GM19193 (cell line): Measurements from ENCODE around the gene KBTBD8.

Experiments
- POLR2A ChIP-seq: IDR thresholded peaks from 4 replicates; pipeline ENCODE4 v1.6.1; 2011; ENCODE audit not compliant: insufficient read depth, insufficient read length; ENCODE audit errors: extremely low read depth

The KBTBD8 gene, protein sequence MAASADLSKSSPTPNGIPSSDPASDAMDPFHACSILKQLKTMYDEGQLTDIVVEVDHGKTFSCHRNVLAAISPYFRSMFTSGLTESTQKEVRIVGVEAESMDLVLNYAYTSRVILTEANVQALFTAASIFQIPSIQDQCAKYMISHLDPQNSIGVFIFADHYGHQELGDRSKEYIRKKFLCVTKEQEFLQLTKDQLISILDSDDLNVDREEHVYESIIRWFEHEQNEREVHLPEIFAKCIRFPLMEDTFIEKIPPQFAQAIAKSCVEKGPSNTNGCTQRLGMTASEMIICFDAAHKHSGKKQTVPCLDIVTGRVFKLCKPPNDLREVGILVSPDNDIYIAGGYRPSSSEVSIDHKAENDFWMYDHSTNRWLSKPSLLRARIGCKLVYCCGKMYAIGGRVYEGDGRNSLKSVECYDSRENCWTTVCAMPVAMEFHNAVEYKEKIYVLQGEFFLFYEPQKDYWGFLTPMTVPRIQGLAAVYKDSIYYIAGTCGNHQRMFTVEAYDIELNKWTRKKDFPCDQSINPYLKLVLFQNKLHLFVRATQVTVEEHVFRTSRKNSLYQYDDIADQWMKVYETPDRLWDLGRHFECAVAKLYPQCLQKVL

DNA sequence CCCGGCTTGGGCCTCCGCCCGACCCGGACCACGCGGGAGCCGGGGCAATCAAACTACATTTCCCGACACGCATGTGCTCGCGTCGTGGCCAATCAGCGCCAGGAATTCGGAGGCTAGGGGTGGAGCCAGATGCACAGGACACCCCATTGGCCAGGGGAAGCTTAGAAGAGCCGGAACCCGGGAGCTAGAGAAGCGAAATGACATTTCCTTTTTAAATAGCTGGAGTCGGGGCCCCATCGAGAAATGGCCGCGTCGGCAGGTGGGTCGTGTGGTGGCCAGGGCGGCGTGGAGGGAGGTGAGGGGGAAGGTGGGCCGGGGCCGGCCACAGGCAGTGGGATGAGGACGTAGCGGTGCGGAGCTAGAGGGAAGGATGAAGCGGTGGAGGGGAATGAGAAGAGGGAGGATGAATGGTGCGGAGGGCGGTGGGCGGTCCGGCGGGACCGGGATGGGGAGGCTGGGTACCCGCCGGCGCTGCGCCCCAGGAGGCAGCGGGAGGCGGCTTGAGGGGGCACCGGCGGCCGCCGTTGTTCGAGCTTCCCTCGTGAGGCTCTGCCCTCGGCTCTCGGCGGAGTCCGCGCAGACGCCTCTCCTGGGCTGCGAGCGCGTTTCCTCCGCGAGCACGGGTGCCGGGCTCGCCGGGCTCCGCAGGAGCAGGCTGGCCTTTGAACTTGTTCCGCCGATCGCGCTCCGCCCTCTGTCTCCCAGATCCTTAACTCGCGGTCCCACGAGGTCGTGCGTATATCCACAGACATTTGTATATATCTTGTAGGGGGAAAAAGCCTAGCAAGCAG lies at the start of gene KBTBD8:
TSS of gene KBTBD8 (plus strand) at position 195 of the 791 bp plus-strand sequence. CDS start at position 244, 49 bp downstream.
- TF ChIP-seq POLR2A, result peak; percentile 84

DNA sequence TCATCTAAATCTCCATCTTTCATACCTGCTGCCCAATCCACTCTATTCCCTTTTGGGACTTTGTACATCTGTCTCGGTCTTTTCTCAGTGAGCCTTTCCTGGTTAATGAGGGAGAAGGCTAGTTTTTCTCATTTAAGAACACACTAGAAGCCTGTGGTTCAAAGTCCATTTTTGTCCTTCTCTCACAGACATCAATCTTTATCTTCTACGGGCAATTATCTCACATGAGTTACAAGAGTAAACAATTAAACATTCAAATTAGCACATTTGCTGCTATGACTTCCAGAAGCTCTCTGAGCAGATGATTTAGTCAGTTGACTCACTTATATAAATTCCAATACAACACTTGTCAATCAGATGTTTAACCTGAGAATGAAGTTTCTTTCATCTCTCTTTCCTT lies 49.3 kb upstream of the KBTBD8 start:
- no peak for TF ChIP-seq POLR2A

DNA sequence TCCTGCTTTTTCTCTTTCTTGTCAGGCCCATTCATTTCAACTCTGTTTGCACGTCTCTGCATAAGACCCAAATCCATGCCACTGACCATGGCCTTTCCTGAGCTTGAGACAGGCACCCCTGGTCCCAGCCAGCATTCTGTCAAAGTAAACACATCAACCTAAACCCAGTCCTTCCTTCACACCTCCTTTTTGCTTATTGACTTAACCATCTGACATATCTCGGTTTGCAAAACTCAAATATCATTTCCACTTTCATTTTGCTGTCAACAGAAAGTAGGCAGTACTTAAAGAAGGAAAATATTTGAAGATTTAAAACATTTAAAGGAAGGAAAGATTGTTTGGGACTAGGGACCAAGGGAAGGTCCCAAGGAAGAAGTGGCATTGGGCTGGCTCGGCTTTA lies 48.2 kb upstream of the KBTBD8 start:
- TF ChIP-seq POLR2A, result no peak

DNA sequence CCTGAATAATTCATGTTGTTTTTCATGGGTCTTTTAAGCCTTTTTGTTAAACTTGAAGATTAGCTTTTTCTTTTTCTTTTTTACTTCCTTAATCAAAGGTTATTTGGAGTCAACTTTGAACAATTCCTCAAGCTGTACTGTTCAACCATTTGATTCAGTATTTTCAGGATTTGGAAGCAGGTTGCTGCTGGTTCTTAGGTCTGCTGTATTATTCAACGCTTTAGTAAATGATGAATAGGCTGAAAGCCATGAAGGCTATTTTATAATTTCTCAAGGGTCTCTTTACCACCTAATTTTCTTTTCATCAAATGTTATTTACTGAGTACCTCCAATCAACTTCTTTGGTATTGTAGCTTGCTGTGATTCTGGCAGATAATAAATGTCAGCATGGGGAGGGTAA lies 45.8 kb upstream of the KBTBD8 start:
- no peak for TF ChIP-seq POLR2A

DNA sequence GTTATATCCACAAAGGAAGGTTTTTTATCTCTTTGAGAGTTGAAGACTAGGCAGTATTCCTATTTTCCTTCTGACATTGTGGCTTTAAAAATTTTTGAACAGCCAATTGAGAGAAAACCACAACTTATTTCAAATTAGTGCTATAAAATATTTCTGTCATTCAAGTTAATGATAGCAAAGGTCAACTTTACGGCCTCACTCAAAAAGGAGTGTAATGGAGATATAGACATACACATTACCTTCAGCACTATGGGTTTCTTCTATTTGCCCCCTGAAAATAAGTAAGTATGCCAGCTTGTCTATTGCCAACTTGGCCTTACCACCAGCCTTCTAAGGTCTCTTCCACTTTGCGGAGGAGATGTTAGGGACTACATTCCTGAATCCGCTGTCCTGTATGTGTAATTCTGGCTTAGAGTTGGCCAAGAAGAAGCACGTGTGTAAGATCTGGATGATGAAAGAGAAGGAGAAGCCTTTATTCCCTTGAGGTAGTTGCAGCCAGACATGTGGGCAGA lies 44.1 kb upstream of the KBTBD8 start:
- TF ChIP-seq POLR2A, result no peak

DNA sequence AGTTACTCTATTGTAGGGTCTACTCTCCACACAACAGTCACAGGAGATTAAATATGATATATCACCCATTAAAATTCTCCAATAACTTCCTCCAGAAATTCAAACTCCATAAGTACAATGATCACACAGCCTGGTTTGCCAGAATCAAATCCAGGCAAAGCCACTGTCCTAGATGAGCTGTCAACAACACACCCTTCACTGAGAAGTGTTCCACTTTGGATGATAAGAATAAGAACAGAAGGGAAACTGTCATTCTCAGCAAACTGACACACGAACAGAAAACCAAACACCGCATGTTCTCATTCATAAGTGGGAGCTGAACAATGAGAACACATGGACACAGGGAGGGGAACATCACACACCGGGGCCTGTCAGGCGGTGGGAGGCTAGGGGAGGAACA lies 41.4 kb upstream of the KBTBD8 start:
- TF ChIP-seq POLR2A, result no peak

DNA sequence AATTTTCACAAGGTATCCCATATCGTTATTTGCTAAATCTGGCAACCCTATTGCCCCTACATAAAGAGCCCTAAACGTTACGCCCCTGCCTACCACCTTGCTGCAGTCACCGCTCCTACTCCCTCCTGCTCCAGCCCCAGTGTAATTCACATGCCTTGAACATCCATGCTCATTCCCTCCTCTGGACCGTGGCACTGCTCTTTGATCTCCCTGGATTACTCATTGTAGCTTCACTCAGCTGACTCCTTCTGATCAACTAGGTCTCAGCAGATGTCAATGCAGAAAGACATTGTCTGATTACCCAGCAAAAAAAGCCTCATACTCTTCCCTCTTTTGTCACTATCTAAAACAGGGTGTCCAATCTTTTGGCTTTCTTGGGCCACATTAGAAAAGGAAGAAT lies 40.7 kb upstream of the KBTBD8 start:
- no peak for TF ChIP-seq POLR2A

DNA sequence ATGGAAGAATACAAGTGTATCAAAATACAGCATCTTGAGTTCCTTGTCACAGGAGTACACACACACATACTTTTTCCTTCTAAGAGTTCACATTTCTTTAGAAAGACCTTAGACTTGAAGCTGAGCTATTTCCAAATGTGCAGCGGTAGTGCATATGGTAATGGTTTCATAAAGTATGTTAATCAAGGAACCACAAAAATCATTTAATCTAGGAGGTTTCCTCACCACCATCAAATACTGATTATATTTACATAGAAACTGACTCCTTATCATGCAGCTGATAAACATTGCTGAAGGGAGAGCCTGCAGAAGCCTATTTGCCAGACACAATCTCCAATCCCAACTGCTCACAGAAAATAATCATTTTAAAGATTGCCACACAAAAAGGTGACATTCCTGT lies 40.0 kb upstream of the KBTBD8 start:
- no peak for TF ChIP-seq POLR2A

DNA sequence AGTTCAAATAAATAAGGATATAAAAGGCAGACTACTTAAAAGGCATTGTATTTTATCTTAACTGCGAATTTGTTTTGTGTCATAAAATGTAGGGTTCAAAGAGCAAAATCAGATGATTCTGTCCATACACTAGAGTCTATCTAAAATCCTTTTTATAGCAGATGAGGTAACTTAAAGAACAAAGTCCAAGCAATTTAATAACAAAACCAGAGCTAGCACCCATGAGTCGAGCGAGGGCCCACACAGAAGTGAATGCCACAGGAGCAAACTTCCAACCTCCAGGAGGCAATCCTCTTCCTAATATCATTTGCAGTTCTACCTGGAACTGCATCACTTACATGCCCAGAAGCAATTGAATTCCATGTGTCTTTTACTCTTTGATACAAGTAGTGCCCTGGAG lies 35.4 kb upstream of the KBTBD8 start:
- no peak for TF ChIP-seq POLR2A

DNA sequence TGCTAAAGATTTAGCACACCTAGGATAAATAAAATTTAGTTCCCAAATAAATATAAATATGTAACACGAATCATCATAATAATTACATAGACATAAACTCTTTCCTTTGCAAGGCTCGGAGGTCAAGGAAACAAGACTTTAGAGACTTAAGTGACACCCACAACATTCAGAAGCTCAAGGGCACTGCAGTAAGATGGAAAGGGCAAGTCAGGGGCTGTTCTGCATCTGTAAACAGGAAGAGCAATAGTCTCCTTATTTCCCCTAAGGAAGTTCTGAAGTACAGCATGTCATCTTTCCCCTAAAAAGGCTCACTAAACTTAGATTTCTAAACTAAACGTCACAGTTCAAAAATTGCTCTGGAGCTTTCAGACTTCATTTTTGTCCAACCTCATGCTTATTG lies 26.9 kb upstream of the KBTBD8 start:
- no peak for TF ChIP-seq POLR2A

DNA sequence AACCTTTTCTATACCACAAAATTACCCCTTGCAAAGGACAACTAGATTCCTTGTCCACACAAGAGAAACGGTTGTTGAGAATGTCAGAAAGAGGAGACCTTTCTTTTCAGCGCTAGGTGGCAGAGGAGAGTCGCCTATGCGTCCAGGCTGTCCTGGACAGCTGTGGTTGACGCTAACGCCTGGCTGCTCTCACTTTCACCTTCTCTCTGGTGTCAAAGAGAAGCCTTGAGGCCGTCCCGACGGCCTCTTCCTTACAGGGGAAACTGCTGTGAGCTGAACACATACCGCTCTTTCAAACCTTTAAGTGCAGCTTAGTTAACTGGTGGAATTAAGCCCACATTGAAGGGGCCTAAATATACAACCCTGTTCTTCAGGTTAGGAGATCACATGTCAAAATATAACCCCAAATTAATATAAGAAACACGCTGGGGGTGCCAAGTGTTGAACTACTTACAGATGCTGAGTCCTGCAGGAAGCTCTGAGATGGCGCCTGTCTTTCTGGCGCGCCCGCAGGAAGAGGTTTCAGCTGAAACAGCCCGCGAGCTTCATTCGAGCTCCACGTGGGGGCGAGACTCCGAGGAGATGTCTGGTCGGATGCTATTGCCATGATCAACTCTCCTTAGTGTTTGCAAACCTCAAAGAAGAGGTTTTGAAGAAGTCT lies 26.1 kb upstream of the KBTBD8 start:
- TF ChIP-seq POLR2A, result no peak

DNA sequence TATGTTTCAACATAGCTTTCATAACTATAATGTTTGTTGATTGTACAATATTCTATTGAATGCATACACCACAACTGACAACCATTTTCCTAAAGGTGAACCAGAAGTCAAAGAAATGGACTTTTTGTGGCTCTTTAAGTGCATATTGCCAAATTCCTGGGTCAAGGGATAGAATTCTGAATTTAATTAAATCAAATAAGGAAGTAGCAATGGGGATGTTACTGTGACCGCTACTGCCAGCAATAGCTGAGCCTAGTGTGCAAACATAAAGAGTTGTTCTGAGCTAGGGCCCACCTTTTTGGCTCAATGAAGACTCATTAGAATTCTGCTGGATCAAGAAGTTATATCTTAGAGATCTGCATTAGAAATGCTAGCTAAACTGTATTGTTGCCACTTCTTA lies 17.3 kb upstream of the KBTBD8 start:
- no peak for TF ChIP-seq POLR2A

DNA sequence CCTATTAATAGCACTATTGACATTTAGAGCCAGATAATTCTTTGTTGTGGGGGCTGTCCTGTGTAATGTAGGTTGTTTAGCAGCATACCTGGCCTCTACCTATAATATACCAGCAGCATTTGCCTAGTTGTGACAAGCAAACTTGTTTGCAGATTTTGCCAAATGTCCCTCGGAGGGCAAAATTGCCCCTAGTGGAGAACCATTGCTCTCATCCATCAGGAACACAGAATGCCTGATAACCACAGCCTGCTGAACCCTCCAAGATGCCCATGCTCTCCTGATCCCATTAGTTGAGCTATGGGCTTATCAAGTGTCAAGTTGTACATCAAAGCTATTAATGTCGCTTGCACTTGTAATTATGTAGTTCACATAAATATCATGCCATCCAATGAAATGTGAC lies 15.0 kb upstream of the KBTBD8 start:
- TF ChIP-seq POLR2A, result no peak

DNA sequence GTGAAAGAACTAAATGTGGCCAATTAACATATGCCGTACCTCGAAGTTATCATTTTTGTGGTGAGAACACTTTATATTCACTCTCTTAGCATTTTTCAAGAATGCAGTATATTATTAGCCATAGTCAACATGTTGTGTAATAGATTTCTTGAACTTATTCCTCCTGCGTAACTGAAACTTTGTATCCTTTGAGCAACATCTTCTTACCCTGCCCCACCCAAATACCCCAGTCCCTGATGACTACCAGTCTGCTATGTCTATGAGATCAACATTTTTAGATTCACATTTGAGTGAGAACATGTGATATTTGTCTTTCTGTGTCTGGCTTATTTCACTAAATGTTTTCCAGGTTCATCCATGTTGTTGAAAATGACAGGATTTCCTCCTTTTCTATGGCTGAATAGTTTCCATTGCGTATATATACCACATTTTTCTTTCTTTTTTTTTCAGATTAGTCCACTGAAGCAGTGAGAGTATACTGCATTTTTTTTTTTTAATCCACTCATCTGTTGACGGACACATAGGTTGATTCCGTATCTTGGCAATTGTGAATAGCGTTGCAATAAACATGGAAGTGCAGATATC lies 12.7 kb upstream of the KBTBD8 start:
- TF ChIP-seq POLR2A, result no peak
